A549 (cell line): ENCODE measurements around the gene EXPH5. TPM values are rescaled to one million over a fixed set of nuclear protein-coding genes. Genes with fewer than 3 reads are reported as not detected.

Experiments used
- ATAC-seq, 2 experiments: fragments of 200-7000 bp in 1 of 2; fragments of >200 bp in 1 of 2; cut with Nextera tagmentation in 1 of 2; cut with Tn5 transposase in 1 of 2; 3 replicates each; pipeline versions ENCODE4 v1.8.0 to v1.9.1; 2018 to 2020; ENCODE audit warnings: mild to moderate bottlenecking in 1 of 2, moderate library complexity in 1 of 2
- CTCF ChIA-PET: fragments of 300-600 bp; sonication (Branson Sonifier 250); formaldehyde crosslinking; extraction: SDS; loops from one replicate; lab custom pipeline; 2021; ENCODE audit warnings: antibody characterized with exemption, inconsistent platforms; lab: Yijun Ruan, JAX
- POLR2A ChIA-PET: fragments of 350-600 bp; formaldehyde crosslinking; extraction: SDS; loops from one replicate; lab custom pipeline; 2021; ENCODE audit warnings: antibody characterized with exemption, inconsistent platforms; lab: Yijun Ruan, JAX
- DNase-seq, 2 experiments: peaks; one replicate each; pipeline versions ENCODE4 v3.0.0 to v3.0.0-alpha.2; 2011 to 2016; ENCODE audit warnings: low read depth in 1 of 2, low spot score in 1 of 2
- FAIRE-seq: peaks from 2 replicates; lab custom pipeline; 2011; peaks lifted over from hg19 to GRCh38; lab: Jason Lieb, UNC
- H3K27ac ChIP-seq, 2 experiments: fragments of >200 bp; sonication (Bioruptor Twin); formaldehyde crosslinking; 3 replicates each; pipeline ENCODE4 v1.5.1; 2016 to 2017
- H3K4me1 ChIP-seq: fragments of >200 bp; sonication (Bioruptor Twin); formaldehyde crosslinking; 3 replicates; pipeline ENCODE4 v1.6.1; 2016
- H3K4me2 ChIP-seq: fragments of >200 bp; sonication (Bioruptor Twin); formaldehyde crosslinking; 3 replicates; pipeline ENCODE4 v1.6.1; 2016
- H3K4me3 ChIP-seq: fragments of >200 bp; sonication (Bioruptor Twin); formaldehyde crosslinking; 3 replicates; pipeline ENCODE4 v1.5.1; 2016
- H3K9me3 ChIP-seq: fragments of >200 bp; sonication (Bioruptor Twin); formaldehyde crosslinking; 3 replicates; pipeline ENCODE4 v1.6.1; 2016
- BCL3 ChIP-seq: fragments of >200 bp; sonication (Bioruptor Twin); formaldehyde crosslinking; IDR thresholded peaks from 3 replicates; pipeline ENCODE4 v1.6.1; 2016
- BHLHE40 ChIP-seq: IDR thresholded peaks from 2 replicates; pipeline ENCODE4 v1.6.1; 2012; ENCODE audit warnings: low read depth, low read length, inconsistent platforms
- CBX2 ChIP-seq: fragments of 200-600 bp; sonication (generic); IDR thresholded peaks from 2 replicates; pipeline ENCODE4 v1.6.1; 2016; ENCODE audit warnings: low read depth, mild to moderate bottlenecking, borderline replicate concordance
- EHMT2 ChIP-seq: fragments of 200-600 bp; sonication (generic); IDR thresholded peaks from 2 replicates; pipeline ENCODE4 v1.6.1; 2016; ENCODE audit warnings: antibody characterized with exemption, low read depth, mild to moderate bottlenecking, moderate library complexity
- ELK1 ChIP-seq: fragments of 150-350 bp; IDR thresholded peaks from 2 replicates; pipeline ENCODE4 v1.6.1; 2014; ENCODE audit warnings: low read depth, mild to moderate bottlenecking, low read length
- EP300 ChIP-seq, 2 experiments: fragments of >200 bp; sonication (Bioruptor Twin); formaldehyde crosslinking; IDR thresholded peaks; 2 replicates in 1 of 2; 3 replicates in 1 of 2; pipeline ENCODE4 v1.6.1; 2016 to 2017
- ESRRA ChIP-seq: fragments of 150-350 bp; IDR thresholded peaks from 2 replicates; pipeline ENCODE4 v1.6.1; 2014; ENCODE audit warnings: mild to moderate bottlenecking, low read length, borderline replicate concordance
- FOSB ChIP-seq: fragments of 250-450 bp; sonication (Bioruptor Pico); IDR thresholded peaks from 2 replicates; pipeline ENCODE4 v1.5.0; 2020; ENCODE audit warnings: mild to moderate bottlenecking, moderate library complexity
- FOXS1 ChIP-seq: fragments of 250-450 bp; sonication (Bioruptor Pico); IDR thresholded peaks from 2 replicates; pipeline ENCODE4 v1.5.0; 2020; ENCODE audit warnings: mild to moderate bottlenecking, moderate library complexity
- HEYL ChIP-seq: fragments of 250-450 bp; sonication (Bioruptor Pico); IDR thresholded peaks from 2 replicates; pipeline ENCODE4 v1.8.0; 2021; ENCODE audit warnings: mild to moderate bottlenecking, moderate library complexity
- HOXA7 ChIP-seq: fragments of 250-450 bp; sonication (Bioruptor Pico); IDR thresholded peaks from 2 replicates; pipeline ENCODE4 v1.5.0; 2020; ENCODE audit warnings: mild to moderate bottlenecking, moderate library complexity
- HOXB13 ChIP-seq: fragments of 250-450 bp; sonication (Bioruptor Pico); IDR thresholded peaks from 2 replicates; pipeline ENCODE4 v1.5.0; 2020; ENCODE audit warnings: low read depth, mild to moderate bottlenecking, moderate library complexity
- JUN ChIP-seq, 2 experiments: fragments of >200 bp; sonication (Bioruptor Twin); formaldehyde crosslinking; IDR thresholded peaks; 2 replicates in 1 of 2; 3 replicates in 1 of 2; pipeline ENCODE4 v1.6.1; 2016 to 2017
- KDM1A ChIP-seq: fragments of 200-600 bp; sonication (generic); IDR thresholded peaks from 2 replicates; pipeline ENCODE4 v1.6.1; 2016; ENCODE audit warnings: low read depth, mild to moderate bottlenecking
- NR3C1 ChIP-seq: fragments of >200 bp; sonication (Bioruptor Twin); formaldehyde crosslinking; IDR thresholded peaks from 3 replicates; pipeline ENCODE4 v1.6.1; 2017
- RAD21 ChIP-seq, 2 experiments: fragments of >200 bp in 1 of 2; sonication (Bioruptor Twin) in 1 of 2; formaldehyde crosslinking in 1 of 2; IDR thresholded peaks in 1 of 2; conservative IDR thresholded peaks in 1 of 2; 2 replicates in 1 of 2; 3 replicates in 1 of 2; pipeline ENCODE4 v1.6.1; 2012 to 2018; ENCODE audit warnings: inconsistent platforms in 1 of 2
- RARB ChIP-seq: fragments of 250-450 bp; sonication (Bioruptor Pico); IDR thresholded peaks from 2 replicates; pipeline ENCODE4 v1.8.0; 2021; ENCODE audit warnings: mild to moderate bottlenecking, moderate library complexity
- RCOR1 ChIP-seq: fragments of 150-350 bp; IDR thresholded peaks from 2 replicates; pipeline ENCODE4 v1.6.1; 2014; ENCODE audit warnings: antibody characterized with exemption, low read length, low read depth
- RFX5 ChIP-seq: fragments of 450-650 bp; IDR thresholded peaks from 2 replicates; pipeline ENCODE4 v1.7.1; 2014; ENCODE audit warnings: antibody characterized with exemption, mild to moderate bottlenecking, moderate library complexity
- RNF2 ChIP-seq: fragments of 200-600 bp; sonication (generic); IDR thresholded peaks from 2 replicates; pipeline ENCODE4 v1.6.1; 2016; ENCODE audit warnings: low read depth, mild to moderate bottlenecking, antibody characterized with exemption, moderate library complexity, borderline replicate concordance
- SREBF2 ChIP-seq: fragments of 450-650 bp; IDR thresholded peaks from 2 replicates; pipeline ENCODE4 v1.6.1; 2014; ENCODE audit warnings: mild to moderate bottlenecking, moderate library complexity
- TP53 ChIP-seq: fragments of 250-450 bp; sonication (Bioruptor Pico); IDR thresholded peaks from 2 replicates; pipeline ENCODE4 v1.5.0; 2021; ENCODE audit warnings: mild to moderate bottlenecking, moderate library complexity
- ZC3H11A ChIP-seq: fragments of 450-650 bp; IDR thresholded peaks from 2 replicates; pipeline ENCODE4 v1.6.1; 2014; ENCODE audit warnings: antibody characterized with exemption, mild to moderate bottlenecking
- WGBS: methylation state at CpG from one replicate; pipeline ENCODE4 v1.1.6; 2017; ENCODE audit errors: missing lambda C conversion rate; 5-methylcytosine and 5-hydroxymethylcytosine counted together
- polyA plus RNA-seq, 4 experiments: library from polyadenylated mRNA; depleted of rRNA in 3 of 4; stranded (reverse); fragments of >200 nt; fragmentation: RNase III in 1 of 4; extraction: RNeasy Plus Mini Kit Qiagen cat#74134 plus additional on column Dnase treatment in 1 of 4; gene quantifications; 2 replicates in 3 of 4; 3 replicates in 1 of 4; pipeline ENCODE4 v1.2.3, GENCODE V29; 2011 to 2017
- TF ChIP-seq, protein P1 (sequence below): fragments of 200-600 bp; sonication (generic); IDR thresholded peaks from 2 replicates; pipeline ENCODE4 v1.6.1; 2016; ENCODE audit warnings: antibody characterized with exemption, mild to moderate bottlenecking, moderate library complexity
- TF ChIP-seq, protein P2 (sequence below): fragments of 450-650 bp; IDR thresholded peaks from 2 replicates; pipeline ENCODE4 v1.6.1; 2014; ENCODE audit warnings: antibody characterized with exemption

Gene EXPH5
- polyA plus RNA-seq, 2 of the 4 experiments (the other 2 are of a cell fraction) = 0.01 to 0.37 TPM

DNA sequence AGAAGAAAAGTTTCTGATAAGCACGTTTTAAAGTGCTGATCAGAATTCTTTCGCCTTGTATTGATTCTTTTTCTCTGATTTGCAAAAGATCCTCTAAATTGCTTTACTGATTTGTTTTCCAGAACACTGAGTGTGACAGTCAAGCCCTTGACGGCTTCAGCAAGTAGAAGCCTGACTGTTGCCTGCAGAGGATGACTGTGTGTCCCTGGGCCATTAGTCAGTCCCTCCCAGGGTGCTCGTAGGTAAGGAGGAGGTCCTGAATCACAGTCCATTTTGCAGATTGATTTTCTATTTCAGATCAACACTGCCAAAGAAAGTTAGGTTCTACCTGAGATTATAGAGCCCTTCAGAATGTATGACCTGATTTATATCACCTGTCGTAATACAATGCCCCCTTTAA lies 56.8 kb downstream of the EXPH5 start:
- H3K27ac ChIP-seq = no peak overlapping the region
- no peak for FAIRE-seq
- H3K4me3 ChIP-seq = no peak overlapping the region
- ChIA-PET CTCF (no interaction called here), POLR2A (no interaction called here)
- whole genome bisulfite sequencing = 54% methylated on average over 5 of the region's 5 CpGs
- no peak for DNase-seq
- H3K9me3 ChIP-seq = no peaks in the 10 kb centered on the region
- no peak for ATAC-seq
- H3K4me2 ChIP-seq = no peak overlapping the region
- H3K4me1 ChIP-seq = no peaks in the 10 kb centered on the region
- TF ChIP-seq NR3C1 (no peak), EHMT2 (no peak), CBX2 (no peak), RCOR1 (no peak), BHLHE40 (no peak), JUN (IDR thresholded peaks at IDR 0.05) (no peak), HOXA7 (CRISPR knock-in tag) (no peak), FOXS1 (no peak), ELK1 (no peak), SREBF2 (no peak), RNF2 (no peak), FOSB (no peak), BCL3 (no peak), HEYL (CRISPR knock-in tag) (no peak), RFX5 (no peak), ESRRA (no peak), ZC3H11A (no peak), EP300 (IDR thresholded peaks at IDR 0.05) (no peak)
- TF ChIP-seq, protein P1, sequence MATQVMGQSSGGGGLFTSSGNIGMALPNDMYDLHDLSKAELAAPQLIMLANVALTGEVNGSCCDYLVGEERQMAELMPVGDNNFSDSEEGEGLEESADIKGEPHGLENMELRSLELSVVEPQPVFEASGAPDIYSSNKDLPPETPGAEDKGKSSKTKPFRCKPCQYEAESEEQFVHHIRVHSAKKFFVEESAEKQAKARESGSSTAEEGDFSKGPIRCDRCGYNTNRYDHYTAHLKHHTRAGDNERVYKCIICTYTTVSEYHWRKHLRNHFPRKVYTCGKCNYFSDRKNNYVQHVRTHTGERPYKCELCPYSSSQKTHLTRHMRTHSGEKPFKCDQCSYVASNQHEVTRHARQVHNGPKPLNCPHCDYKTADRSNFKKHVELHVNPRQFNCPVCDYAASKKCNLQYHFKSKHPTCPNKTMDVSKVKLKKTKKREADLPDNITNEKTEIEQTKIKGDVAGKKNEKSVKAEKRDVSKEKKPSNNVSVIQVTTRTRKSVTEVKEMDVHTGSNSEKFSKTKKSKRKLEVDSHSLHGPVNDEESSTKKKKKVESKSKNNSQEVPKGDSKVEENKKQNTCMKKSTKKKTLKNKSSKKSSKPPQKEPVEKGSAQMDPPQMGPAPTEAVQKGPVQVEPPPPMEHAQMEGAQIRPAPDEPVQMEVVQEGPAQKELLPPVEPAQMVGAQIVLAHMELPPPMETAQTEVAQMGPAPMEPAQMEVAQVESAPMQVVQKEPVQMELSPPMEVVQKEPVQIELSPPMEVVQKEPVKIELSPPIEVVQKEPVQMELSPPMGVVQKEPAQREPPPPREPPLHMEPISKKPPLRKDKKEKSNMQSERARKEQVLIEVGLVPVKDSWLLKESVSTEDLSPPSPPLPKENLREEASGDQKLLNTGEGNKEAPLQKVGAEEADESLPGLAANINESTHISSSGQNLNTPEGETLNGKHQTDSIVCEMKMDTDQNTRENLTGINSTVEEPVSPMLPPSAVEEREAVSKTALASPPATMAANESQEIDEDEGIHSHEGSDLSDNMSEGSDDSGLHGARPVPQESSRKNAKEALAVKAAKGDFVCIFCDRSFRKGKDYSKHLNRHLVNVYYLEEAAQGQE = no peak
- TF ChIP-seq, protein P2, sequence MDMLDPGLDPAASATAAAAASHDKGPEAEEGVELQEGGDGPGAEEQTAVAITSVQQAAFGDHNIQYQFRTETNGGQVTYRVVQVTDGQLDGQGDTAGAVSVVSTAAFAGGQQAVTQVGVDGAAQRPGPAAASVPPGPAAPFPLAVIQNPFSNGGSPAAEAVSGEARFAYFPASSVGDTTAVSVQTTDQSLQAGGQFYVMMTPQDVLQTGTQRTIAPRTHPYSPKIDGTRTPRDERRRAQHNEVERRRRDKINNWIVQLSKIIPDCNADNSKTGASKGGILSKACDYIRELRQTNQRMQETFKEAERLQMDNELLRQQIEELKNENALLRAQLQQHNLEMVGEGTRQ = no peak

- no peaks in the 10 kb centered on the region for H3K9me3 ChIP-seq
- ATAC-seq = no peak
- H3K27ac ChIP-seq = no peak overlapping the region
- no peaks in the 10 kb centered on the region for H3K4me1 ChIP-seq
- H3K4me2 ChIP-seq = no peak overlapping the region
- ChIA-PET POLR2A (no interaction called here), CTCF (interaction anchor here (0.9 kb wide), 1 partner anchor 48 kb away, joined by 3 read pairs; no protein-coding TSS in a partner anchor)
- no peak overlapping the region for H3K4me3 ChIP-seq
- no peak for DNase-seq
- no peak for FAIRE-seq
- 73% methylated on average over 6 of the region's 6 CpGs for WGBS
- TF ChIP-seq TP53 (CRISPR knock-in tag) = no peak
- TF ChIP-seq RNF2 = no peak
- no peak for TF ChIP-seq ZC3H11A
- TF ChIP-seq HOXB13 (CRISPR knock-in tag) = no peak
- no peak for TF ChIP-seq RARB (CRISPR knock-in tag)
- TF ChIP-seq, protein P2 = no peak
- TF ChIP-seq, protein P1 = no peak
- no peak for TF ChIP-seq KDM1A
- TF ChIP-seq RAD21 (conservative IDR thresholded peaks at IDR 0.05 in 1 of 2, IDR thresholded peaks at IDR 0.05 in 1 of 2) = no peak
Observed at GRCh38 chr11:108535384-108535955, 58.1 kb downstream of the EXPH5 start.
